GM19023 (cell line): Measurements from ENCODE around the gene RUNX1.

ENCODE experiments used
- ATAC-seq: cut with Tn5 transposase; IDR thresholded peaks from one replicate; pipeline ENCODE4 v1.9.1; 2021; ENCODE audit warnings: mild to moderate bottlenecking, moderate library complexity; ENCODE audit not compliant: unreplicated experiment

The RUNX1 gene

GRCh38 chr21:35019631-35020032 is 29.5 kb downstream of the RUNX1 start:
- ATAC-seq, result no peak

- no peak for ATAC-seq
Observed at GRCh38 chr21:35017256-35017655, 31.8 kb downstream of the RUNX1 start.

DNA sequence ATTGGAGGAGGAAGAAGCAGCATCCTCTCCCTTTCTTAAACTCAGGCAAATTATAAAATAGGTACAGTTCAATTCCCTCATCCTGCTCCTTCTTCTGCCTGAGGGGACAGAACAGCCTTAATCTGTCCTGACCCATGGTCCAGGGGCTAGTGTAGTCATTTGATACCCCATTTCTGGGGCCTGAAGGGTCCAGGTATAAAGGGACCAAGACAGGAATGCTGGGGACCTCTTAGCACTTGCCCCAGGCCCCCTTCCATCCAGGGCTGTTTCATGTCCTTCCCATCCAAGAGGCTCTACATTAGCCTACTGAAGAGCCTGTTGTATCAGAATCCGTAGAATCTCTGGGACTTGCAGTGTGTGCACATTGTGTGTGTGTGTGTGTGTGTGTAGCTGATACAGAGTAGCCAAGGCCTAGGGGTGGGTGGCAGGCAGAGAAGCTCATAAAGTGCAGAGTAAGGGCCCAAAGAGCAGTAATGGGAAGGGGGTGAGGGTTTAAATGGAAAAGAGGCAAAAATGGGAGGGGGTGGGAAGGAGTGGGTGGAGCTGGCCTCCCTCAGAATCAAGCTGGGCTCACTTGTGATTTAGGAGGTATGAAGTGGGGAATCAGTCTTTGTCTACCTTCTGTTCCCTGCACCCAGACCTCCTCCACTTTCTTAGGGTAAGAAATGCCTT is 32.4 kb downstream of the RUNX1 start:
- no peak for ATAC-seq

DNA sequence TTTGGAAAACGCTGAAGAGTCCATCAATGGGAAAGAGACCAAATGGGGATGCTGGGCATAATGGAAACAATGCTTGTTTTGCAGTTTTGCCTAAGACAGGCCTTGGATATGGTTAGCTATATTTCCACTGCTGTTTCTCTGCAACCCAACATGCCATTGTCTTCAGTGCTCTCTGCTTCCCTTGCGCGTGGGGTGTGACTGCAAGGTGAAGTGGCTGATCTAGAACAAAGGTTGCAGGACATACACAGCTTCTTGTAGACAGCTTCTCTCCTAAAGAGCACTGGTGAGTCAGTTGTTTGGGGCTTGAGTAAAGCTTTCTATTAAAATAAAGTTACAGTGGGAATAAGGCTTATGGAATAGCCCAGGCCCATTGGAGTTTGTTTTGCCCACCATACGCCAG is 33.0 kb downstream of the RUNX1 start:
- ATAC-seq, result no peak

- no peak for ATAC-seq
Observed at GRCh38 chr21:35015435-35016024, 33.6 kb downstream of the RUNX1 start.

DNA sequence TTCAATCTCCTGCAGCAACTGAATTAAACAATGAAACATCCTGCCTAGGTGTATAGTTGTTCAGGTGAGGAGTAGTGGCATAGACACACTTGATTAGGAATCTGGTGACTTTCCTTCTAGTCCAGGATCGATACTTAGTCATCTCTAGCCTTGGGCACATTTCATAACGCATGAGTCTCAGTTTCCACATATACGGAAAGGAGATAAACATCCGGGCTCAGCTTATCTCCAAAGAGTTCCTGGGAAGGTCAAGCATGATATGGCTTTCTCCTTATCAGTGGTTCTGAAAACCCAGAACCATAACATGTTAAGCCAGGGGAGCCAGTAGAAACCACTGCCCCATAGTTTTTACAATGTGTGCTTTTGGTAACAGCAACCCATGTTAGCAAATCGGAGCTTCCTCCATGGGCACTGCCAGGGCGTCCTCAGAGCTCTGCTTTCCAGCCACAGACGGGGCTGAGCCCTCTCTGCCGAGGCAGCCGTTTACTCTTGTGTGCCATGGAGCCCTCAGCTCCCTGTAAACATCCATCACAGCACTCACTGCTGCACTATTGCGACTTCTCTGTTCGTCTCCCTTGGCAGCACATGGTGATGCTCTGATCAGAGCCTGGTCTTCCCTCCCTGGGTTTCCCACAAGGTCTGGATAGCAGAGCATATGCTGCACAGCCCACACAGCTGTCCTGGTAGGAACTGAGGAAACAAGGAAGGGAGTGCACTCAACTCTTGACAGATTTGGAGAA is 34.6 kb downstream of the RUNX1 start:
- no peak for ATAC-seq

- ATAC-seq, result no peak
Observed at GRCh38 chr21:35011681-35012080, 37.4 kb downstream of the RUNX1 start.

- ATAC-seq, result no peak
Observed at GRCh38 chr21:35010447-35010846, 38.7 kb downstream of the RUNX1 start.

DNA sequence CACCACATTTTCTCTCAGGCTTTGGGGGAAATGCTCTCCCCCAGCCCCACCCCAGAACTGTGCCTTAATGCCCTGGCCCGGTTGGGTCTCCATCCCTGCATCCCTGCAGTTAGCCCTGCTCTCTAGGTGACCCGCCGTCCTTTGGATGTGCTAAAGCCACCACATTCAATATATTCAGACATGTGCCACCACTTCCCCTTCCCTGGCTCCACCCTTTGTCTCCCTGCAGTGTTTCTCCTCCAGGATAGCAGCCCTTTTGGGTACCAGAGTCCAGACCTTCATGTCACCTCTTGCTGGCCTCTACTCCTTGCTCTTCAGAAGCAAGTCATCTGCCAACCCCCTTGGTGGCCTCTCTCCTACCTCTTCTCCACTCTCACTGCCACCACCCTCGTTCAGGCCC is 41.8 kb downstream of the RUNX1 start:
- ATAC-seq, result no peak

- ATAC-seq, result no peak
Observed at GRCh38 chr21:35006771-35007170, 42.3 kb downstream of the RUNX1 start.

DNA sequence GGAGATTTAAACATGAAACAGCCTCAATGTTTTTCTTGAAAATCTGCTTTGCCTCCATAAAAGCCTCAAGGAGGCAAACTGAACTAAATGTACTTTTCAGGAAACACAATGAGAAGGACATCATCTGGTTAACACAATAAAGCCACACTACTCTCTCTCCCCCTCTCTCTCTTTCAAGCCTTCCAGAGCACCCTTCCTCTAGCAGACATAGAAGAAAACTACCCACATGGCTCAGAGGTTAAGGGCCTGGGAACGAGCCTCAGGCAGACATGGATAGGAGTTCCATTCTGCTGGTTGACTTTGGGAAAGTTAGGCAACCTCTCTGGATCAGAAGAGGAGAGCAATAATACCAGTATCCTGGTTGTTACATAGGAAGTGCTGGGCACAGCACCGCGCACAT is 42.9 kb downstream of the RUNX1 start:
- ATAC-seq, result no peak

DNA sequence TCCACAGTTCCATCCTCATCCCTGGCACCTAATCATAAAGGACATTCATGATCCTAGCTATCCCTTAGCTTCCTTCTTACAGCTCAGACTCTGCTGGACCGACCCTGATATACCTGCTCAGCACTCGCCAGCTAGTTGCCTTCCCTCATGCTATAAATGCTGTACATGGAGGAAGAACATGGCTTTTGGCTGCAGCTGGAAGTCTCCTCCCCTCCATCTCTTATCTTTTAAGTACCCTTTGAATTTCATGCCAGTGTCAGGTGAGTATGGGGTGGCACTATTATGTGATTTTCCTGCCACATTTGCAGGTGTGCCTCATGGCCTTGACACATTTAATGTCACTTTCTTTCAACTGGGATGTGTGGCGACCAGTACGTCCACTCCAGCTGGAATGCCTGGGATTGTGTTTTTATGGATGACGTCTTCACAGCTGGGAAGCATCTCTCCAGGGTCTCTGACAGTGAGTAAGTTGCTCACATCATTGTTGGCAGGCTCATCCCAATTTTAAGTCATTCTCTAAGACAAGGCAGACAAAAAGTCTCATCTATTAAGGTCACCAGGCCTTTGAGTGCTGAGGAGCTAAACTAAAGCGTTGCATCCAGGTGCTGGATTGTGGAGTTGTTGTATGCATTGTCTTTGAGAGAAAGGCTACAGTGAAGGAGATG is 43.4 kb downstream of the RUNX1 start:
- no peak for ATAC-seq

DNA sequence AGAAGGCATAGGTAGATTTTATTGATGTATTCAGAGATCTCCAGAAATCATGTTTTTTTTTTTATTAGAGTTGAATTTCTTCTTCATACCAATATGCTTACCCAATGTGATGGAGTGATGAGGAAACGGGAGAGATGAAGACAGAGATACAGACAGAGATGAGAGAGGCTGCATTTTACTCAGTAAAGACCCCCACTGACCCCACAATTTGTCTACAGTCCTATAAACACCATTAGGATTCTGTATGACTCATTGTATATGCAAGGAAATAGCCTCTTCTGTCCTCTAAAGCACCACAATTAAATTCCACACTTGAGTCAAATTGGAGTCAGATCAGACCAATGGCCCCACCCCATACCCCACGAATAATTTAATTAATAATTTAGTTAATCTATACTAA is 44.0 kb downstream of the RUNX1 start:
- no peak for ATAC-seq

DNA sequence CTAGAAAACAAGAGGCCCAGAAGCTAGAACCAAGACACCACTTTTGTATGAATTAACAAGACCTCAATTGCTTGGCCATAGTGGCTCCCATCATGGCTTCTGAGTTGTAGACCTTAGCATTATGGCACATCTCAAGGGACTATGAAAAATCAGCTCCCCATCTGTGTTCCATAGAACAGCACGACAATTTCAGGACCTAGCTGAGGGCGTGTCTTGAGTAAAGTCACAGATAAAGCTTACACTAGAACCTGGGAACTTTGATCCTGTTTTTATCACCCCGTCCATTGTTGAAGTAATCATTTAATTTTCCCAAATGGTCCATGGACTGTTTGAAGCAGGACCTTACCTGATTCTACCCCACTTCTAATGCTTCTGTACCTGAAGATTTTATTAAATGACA is 44.8 kb downstream of the RUNX1 start:
- no peak for ATAC-seq

DNA sequence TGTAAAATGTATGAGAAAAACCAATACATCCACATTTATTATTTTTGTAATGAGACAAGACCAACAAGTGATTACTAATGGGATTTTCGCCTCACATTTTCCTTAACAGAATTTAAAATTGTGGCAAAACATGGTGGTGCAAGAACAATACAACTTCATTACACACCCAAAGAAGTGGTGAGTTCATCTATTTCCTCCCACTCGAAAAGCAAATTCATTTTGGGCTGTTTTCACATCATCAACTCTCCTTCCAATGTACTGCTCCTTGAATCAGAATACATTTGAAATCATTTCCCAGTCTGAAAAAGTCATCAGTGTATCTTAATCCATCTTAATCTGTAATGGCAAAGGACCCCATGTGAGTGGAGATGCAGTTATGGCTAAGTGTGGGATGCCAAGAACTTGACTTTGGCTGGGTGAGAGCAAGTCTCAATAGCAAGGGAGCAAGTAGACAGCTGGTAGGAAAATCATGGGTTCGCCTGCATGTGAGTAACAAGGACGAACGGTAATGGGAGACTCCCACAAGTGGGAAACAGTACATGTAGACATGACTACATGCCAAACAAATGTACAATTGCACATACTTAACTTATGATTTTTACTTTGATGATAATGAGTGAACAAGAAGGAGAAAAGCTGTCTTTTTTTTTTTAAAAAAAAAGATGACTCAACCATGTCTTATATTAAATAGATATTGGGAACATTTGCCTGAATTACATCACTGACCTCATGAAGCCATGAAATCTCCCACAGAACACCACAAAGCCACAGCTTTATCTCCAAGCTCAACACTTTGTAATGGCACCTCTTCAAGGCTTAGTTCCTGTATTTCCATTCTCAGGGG is 46.0 kb downstream of the RUNX1 start:
- no peak for ATAC-seq

DNA sequence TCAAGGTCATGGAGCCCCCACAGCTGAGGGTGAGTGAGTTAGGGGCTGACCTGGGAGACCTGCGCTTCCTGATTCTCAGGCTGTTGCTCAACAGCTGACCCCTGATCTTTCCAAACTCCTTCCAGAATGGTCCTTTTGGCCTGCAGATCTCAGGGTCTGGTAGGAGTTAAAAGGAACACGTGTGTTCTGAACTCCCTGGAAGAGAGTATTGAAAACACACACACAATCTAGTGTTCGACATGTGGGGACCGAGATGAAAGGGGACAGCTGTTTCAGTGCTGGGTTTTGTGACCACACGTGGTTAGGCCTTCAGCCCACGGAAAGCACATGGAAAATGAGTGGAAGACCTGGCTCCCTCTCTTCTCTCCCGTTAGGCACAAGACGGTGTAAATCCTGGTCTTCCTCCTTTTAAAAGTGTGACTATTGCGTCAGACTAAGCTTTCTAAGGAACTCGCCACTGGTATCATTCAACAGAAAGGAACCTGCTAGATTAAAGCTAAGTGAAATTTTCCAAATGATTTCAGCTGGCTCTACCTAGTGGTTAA is 49.6 kb downstream of the RUNX1 start:
- no peak for ATAC-seq

DNA sequence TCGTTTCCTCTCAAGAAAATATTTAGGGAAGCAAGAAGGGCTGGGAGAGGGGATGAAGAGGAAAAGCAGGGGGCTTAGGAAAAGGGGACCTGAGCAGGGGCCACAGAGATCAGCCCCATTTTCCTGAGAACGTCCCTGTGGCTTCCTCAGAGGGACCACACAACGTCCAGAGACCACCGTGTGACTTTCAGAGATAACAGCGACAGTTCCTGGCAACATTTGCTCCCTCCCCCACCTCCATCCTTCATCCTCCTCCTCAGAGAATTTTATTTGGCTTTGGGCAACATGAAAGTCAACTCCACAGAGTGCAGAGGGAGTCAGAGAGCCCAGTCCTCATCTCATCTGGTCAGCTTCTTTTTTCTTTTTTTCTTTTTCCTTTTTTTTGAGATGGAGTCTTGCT is 50.9 kb downstream of the RUNX1 start:
- ATAC-seq, result no peak

DNA sequence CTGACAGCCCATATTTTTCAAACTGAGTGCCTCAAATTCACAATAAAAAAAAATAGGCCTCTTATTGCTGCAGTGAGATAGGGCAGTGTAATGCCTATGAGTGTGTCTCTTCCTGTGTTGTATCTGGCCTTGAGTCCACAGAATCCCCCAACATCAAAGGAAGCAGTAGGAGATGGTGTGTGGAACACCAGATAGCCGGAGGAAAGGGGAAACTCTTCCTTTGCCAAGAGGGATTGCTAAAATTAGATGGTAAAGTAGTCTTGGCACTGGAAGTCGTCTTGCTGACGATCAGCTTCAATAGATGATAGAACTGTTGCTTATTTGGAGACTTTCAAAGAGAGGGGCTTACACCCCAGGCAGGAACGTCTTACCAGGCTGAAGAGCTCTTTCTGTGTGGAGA is 51.8 kb downstream of the RUNX1 start:
- ATAC-seq, result no peak

DNA sequence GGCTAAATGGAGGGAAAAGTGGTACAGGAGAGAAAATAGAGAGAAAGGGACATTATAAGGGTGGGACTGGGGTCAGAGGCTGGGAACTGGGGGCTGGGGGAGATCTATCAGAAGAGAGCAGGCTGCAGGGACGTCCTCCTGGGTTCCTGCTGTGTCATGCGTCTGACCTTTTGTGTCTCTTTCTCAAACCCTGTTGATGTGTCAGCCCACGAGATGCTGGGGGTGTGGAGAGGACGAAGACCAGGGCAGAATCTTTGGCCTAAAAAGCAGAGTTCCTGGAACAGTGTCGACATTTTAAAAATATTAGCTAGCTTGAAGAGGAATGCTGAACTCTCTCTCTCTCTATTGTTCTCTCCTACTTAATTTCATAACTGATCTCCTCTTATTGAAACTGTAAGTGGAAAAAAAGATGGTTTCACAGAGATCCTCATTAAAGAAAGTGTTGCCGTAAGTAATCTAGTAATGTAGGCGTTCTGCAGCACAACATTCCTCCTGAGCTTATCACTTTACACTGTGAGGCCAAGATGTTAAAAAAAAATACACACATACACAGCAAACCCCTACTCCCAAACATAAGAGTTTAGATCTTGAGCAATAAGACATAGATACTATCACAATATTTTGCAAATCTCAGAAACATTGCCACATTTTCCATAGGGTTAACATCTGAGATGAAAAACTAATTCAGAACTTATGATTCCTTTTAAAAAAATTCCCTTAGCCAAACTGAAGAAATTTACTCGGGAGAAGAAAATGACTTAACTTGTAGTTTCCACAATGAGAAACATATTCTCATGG is 52.6 kb downstream of the RUNX1 start:
- no peak for ATAC-seq

GRCh38 chr21:34995979-34996303 is 53.2 kb downstream of the RUNX1 start:
- ATAC-seq, result no peak
